Stomach (tissue), 4 donors: ENCODE data around the gene CCR3.

Experiments
- CTCF ChIP-seq, 7 experiments: fragments of 450-650 bp in 4 of 7; fragments of 200-600 bp in 3 of 7; sonication (generic) in 3 of 7; IDR thresholded peaks; one replicate each; pipeline ENCODE4 v1.5.1; 2016 to 2019; ENCODE audit warnings: antibody characterized with exemption in 7 of 7, control low read depth in 2 of 7, mild to moderate bottlenecking in 1 of 7
- EP300 ChIP-seq: sonication (generic); formaldehyde crosslinking; IDR thresholded peaks from one replicate; pipeline ENCODE4 v1.6.1; 2017; ENCODE audit warnings: antibody characterized with exemption
- POLR2A ChIP-seq, 4 donors: fragments of 450-650 bp; IDR thresholded peaks; one replicate each; pipeline ENCODE4 v1.6.1; 2016; ENCODE audit warnings: antibody characterized with exemption in 4 of 4, control low read depth in 2 of 4, mild to moderate bottlenecking in 1 of 4, moderate library complexity in 1 of 4
- POLR2AphosphoS5 ChIP-seq, 3 donors: sonication (generic); formaldehyde crosslinking; IDR thresholded peaks; one replicate each; pipeline ENCODE4 v1.6.1; 2016; ENCODE audit warnings: antibody characterized with exemption in 3 of 3

DNA sequence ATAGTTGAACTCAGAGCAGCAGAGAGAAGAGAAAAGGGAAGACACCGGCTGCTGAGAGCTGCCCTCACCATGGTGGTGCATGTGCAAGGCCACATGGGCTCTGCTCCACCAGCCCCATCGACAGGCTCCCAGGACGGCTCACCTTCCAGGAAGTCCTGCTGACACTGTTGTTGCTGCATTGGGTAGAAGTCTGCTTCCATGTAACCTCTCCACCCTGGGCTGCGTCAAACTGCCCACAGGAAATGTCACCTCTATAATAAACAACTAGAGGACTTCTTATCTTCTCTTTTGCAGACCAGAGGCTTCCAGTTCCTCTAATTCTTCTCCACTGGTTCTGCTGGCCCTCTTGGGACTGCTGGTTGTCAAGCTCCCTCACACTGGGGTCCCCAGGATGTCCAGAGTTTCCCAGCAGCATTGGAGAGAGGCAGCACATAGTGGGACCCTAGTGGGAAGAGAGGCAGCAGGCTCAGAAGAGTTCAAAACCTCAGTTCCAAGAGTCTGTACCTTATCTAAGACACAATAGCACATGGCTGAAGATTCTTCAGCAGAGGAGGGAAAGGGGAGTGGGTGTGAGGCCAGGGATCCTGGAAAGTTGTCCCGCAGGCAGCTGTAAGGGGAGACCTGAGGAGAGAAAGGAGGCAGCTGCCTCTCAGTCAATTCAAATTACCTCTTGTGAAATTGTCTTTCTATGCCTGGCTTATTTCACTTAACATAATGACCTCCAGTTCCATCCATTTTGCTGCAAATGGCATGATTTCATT, 5.8 kb upstream of the CCR3 start:
- TF ChIP-seq CTCF (IDR thresholded peaks at IDR 0.05) (no peak), POLR2AphosphoS5 (IDR thresholded peaks at IDR 0.05) (no peak), EP300 (no peak), POLR2A (IDR thresholded peaks at IDR 0.05) (no peak)
